GM13976 (cell line): ENCODE data around the gene MT1H.
A peak's percentile ranks its signal among the peaks of the same experiment; 100 is the strongest.

Experiments
- DNase-seq: peaks from one replicate; pipeline ENCODE4 v3.0.0; 2012; ENCODE audit warnings: low spot score
- CTCF ChIP-seq: IDR thresholded peaks from 2 replicates; pipeline ENCODE4 v1.5.1; 2012; ENCODE audit warnings: borderline replicate concordance, mild to moderate bottlenecking; ENCODE audit not compliant: insufficient read depth; ENCODE audit errors: extremely low read depth, missing control alignments, control extremely low read depth
- in situ Hi-C: fragments of 300-500 bp; cut with MboI; formaldehyde crosslinking; loops from one replicate; pipeline ENCODE4 v1.12.0; 2022; ENCODE audit warnings: low sequenced_read_pairs, mixed read lengths, inconsistent platforms; ENCODE audit not compliant: unreplicated experiment

Gene MT1H

GRCh38 chr16:56651586-56651985 lies 18.0 kb upstream of the MT1H start, which contains the start of gene MT1B:
Gene MT1B, plus strand, starts transcription at chr16:56651886. Its CDS starts 68 bp downstream, at chr16:56651954.
- in situ Hi-C loops, result no loop called here
- DNase-seq, result no peak
- TF ChIP-seq CTCF, result no peak

- DNase-seq, result no peak
- TF ChIP-seq CTCF, result no peak
- in situ Hi-C loops, result no loop called here
These were observed 17.0 kb upstream of the MT1H start for GRCh38 chr16:56652600-56652999.

- in situ Hi-C loops, result no loop called here
- TF ChIP-seq CTCF, result no peak
- DNase-seq, result no peak
These were observed 16.4 kb upstream of the MT1H start for GRCh38 chr16:56653218-56653617.

- in situ Hi-C loops, result no loop called here
- DNase-seq, result peak; percentile 47
- no peak for TF ChIP-seq CTCF
These were observed 11.9 kb upstream of the MT1H start, which contains the start of gene MT1F for GRCh38 chr16:56657555-56658326. Gene MT1F, plus strand, starts transcription at chr16:56657959. Its CDS starts 100 bp downstream, at chr16:56658059.

GRCh38 chr16:56658327-56658875 lies 11.2 kb upstream of the MT1H start:
- no peak for DNase-seq
- TF ChIP-seq CTCF, result no peak
- in situ Hi-C loops, result no loop called here

- TF ChIP-seq CTCF, result no peak
- DNase-seq, result no peak
- in situ Hi-C loops, result no loop called here
These were observed 7.0 kb upstream of the MT1H start for GRCh38 chr16:56662357-56663354.
